Transverse colon (tissue), 4 donors: ENCODE results near the gene ITGB7. TPM values are rescaled to one million over a fixed set of nuclear protein-coding genes. Genes with fewer than 3 reads are reported as not detected.

Experiments used
- DNase-seq: peaks from one replicate; pipeline ENCODE4 v3.0.0-alpha.2; 2019
- H3K27ac ChIP-seq, 4 donors: fragments of 200-600 bp; sonication (generic); 2 replicates each; pipeline ENCODE4 v1.5.1; 2016 to 2018; ENCODE audit warnings: inconsistent platforms in 4 of 4
- H3K27me3 ChIP-seq: fragments of 200-600 bp; sonication (generic); 2 replicates; pipeline ENCODE4 v1.5.1; 2017; ENCODE audit warnings: inconsistent platforms
- H3K36me3 ChIP-seq, 4 donors: fragments of 200-600 bp; sonication (generic); 2 replicates each; pipeline ENCODE4 v1.5.1; 2017 to 2019; ENCODE audit warnings: inconsistent platforms in 4 of 4
- H3K4me1 ChIP-seq, 4 donors: fragments of 200-600 bp; sonication (generic); 2 replicates each; pipeline ENCODE4 v1.5.1; 2017 to 2020; ENCODE audit warnings: inconsistent platforms in 4 of 4
- H3K4me3 ChIP-seq, 4 donors: fragments of 200-600 bp; sonication (generic); 1 replicate in 1 of 4; 2 replicates in 3 of 4; pipeline versions ENCODE4 v1.5.1 to v1.6.1; 2017 to 2019; ENCODE audit warnings: inconsistent platforms in 4 of 4
- H3K9me3 ChIP-seq, 2 donors: fragments of 200-600 bp; sonication (generic); 2 replicates each; pipeline ENCODE4 v1.5.1; 2017 to 2019; ENCODE audit warnings: inconsistent platforms in 2 of 2
- EP300 ChIP-seq: sonication (generic); formaldehyde crosslinking; IDR thresholded peaks from one replicate; pipeline ENCODE4 v1.6.1; 2017; ENCODE audit warnings: antibody characterized with exemption, low read depth
- POLR2A ChIP-seq: fragments of 450-650 bp; IDR thresholded peaks from one replicate; pipeline ENCODE4 v1.6.1; 2016; ENCODE audit warnings: antibody characterized with exemption, mild to moderate bottlenecking, moderate library complexity
- POLR2AphosphoS5 ChIP-seq, 3 donors: sonication (generic); formaldehyde crosslinking; IDR thresholded peaks; one replicate each; pipeline ENCODE4 v1.6.1; 2016; ENCODE audit warnings: antibody characterized with exemption in 3 of 3
- WGBS, 2 donors: methylation state at CpG; one replicate each; pipeline ENCODE4 v1.1.5; 2018; ENCODE audit warnings: low coverage in 1 of 2; 5-methylcytosine and 5-hydroxymethylcytosine counted together
- in situ Hi-C, 4 donors: fragments of 200-750 bp; cut with MboI; loops; one replicate each; pipeline versions ENCODE4 v1.15.0 to v1.15.1; 2017; ENCODE audit warnings: low sequenced_read_pairs in 3 of 4, low pct_ligation_motif_present in 1 of 4, low pct_unique_long_range_greater_than_20kb in 1 of 4
- intact Hi-C: fragments of 100-400 bp; cut with DNase I; formaldehyde crosslinking; loops from one replicate; pipeline ENCODE4 v1.15.1; 2023; ENCODE audit warnings: low total_unique reads
- total RNA-seq, 4 donors: library from RNA; depleted of rRNA; stranded (reverse); fragments of >200 nt; gene quantifications; one replicate each; pipeline ENCODE4 v1.1.0, GENCODE V29; 2016
- TF ChIP-seq, protein P1 (sequence below), 5 experiments: fragments of 200-600 bp in 3 of 5; fragments of 450-650 bp in 2 of 5; sonication (generic) in 3 of 5; IDR thresholded peaks; 1 replicate in 2 of 5; 2 replicates in 3 of 5; pipeline ENCODE4 v1.5.1; 2016 to 2017; ENCODE audit warnings: antibody characterized with exemption in 5 of 5, inconsistent platforms in 3 of 5, mild to moderate bottlenecking in 2 of 5, moderate library complexity in 1 of 5

Gene ITGB7
- total RNA-seq, 4 donors from 2014 or later = 0.60 to 8.3 (median 2.9) TPM

- no peak for TF ChIP-seq EP300
- TF ChIP-seq POLR2A = no peak
- TF ChIP-seq, protein P1, sequence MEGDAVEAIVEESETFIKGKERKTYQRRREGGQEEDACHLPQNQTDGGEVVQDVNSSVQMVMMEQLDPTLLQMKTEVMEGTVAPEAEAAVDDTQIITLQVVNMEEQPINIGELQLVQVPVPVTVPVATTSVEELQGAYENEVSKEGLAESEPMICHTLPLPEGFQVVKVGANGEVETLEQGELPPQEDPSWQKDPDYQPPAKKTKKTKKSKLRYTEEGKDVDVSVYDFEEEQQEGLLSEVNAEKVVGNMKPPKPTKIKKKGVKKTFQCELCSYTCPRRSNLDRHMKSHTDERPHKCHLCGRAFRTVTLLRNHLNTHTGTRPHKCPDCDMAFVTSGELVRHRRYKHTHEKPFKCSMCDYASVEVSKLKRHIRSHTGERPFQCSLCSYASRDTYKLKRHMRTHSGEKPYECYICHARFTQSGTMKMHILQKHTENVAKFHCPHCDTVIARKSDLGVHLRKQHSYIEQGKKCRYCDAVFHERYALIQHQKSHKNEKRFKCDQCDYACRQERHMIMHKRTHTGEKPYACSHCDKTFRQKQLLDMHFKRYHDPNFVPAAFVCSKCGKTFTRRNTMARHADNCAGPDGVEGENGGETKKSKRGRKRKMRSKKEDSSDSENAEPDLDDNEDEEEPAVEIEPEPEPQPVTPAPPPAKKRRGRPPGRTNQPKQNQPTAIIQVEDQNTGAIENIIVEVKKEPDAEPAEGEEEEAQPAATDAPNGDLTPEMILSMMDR (IDR thresholded peaks at IDR 0.05) = no peak
- TF ChIP-seq POLR2AphosphoS5 (IDR thresholded peaks at IDR 0.05) = no peak
- Histone ChIP-seq H3K4me1 (peaks cover 0 to 15% (median 9%) of the 10 kb centered on the region in 4 donors), H3K27ac (no peak overlapping the region), H3K27me3 (no peaks in the 10 kb centered on the region), H3K36me3 (no peaks in the 10 kb centered on the region), H3K9me3 (no peaks in the 10 kb centered on the region), H3K4me3 (no peak overlapping the region)
- in situ Hi-C loops = loop anchor here in 1 of 4 donors (25.0 kb wide), 1 partner anchor 133 kb away; the partner anchor contains the start of gene TNS2
- DNase-seq = no peak
- intact Hi-C loops = loop anchor here (10.0 kb wide), 1 partner anchor 131 kb away; no protein-coding TSS in a partner anchor
- 84 to 100% methylated on average over 3 to 10 of the region's 10 CpGs for WGBS, 2 donors
These were observed 11.3 kb downstream of the ITGB7 start for GRCh38 chr12:53195516-53196420.

- in situ Hi-C loops (loop anchor here in 1 of 4 donors (25.0 kb wide), 1 partner anchor 133 kb away; the partner anchor contains the start of gene TNS2), intact Hi-C loops (loop anchor here (10.0 kb wide), 1 partner anchor 130 kb away; no protein-coding TSS in a partner anchor)
- no peak overlapping the region for H3K27ac ChIP-seq
- no peaks in the 10 kb centered on the region for H3K36me3 ChIP-seq
- peaks cover 0 to 13% (median 7%) of the 10 kb centered on the region in 4 donors for H3K4me1 ChIP-seq
- DNase-seq = no peak
- H3K27me3 ChIP-seq = no peaks in the 10 kb centered on the region
- TF ChIP-seq, protein P1 (IDR thresholded peaks at IDR 0.05) = no peak
- TF ChIP-seq EP300 (no peak), POLR2AphosphoS5 (IDR thresholded peaks at IDR 0.05) (no peak), POLR2A (no peak)
- no peaks in the 10 kb centered on the region for H3K9me3 ChIP-seq
- no peak overlapping the region for H3K4me3 ChIP-seq
- WGBS, 2 donors = 80 to 91% methylated on average over 1 of the region's 1 CpG
These were observed 12.1 kb downstream of the ITGB7 start for GRCh38 chr12:53194973-53195372.

GRCh38 chr12:53193985-53194716 lies 12.9 kb downstream of the ITGB7 start:
- Histone ChIP-seq H3K4me3 (no peak overlapping the region), H3K27ac (no peak overlapping the region), H3K36me3 (no peaks in the 10 kb centered on the region), H3K27me3 (no peaks in the 10 kb centered on the region), H3K4me1 (peaks cover 0 to 15% (median 7%) of the 10 kb centered on the region in 4 donors), H3K9me3 (no peaks in the 10 kb centered on the region)
- TF ChIP-seq POLR2AphosphoS5 (IDR thresholded peaks at IDR 0.05) (no peak), EP300 (no peak), POLR2A (no peak)
- TF ChIP-seq, protein P1 (IDR thresholded peaks at IDR 0.05) = no peak
- in situ Hi-C loops = loop anchor here in 1 of 4 donors (25.0 kb wide), 1 partner anchor 132 kb away; the partner anchor contains the start of gene TNS2
- WGBS, 2 donors = 69 to 83% methylated on average over 4 to 11 of the region's 11 CpGs
- no peak for DNase-seq
- intact Hi-C loops = loop anchor here (10.0 kb wide), 1 partner anchor 129 kb away; no protein-coding TSS in a partner anchor
